Trophoblast cell (in vitro differentiated cells and primary cell): ENCODE results near the gene ZNF516.

ENCODE experiments used
- DNase-seq, 2 donors: peaks; one replicate each; pipeline ENCODE4 v3.0.0-alpha.2; 2016
- H2AFZ ChIP-seq: 2 replicates; pipeline ENCODE4 v1.6.1; 2013; ENCODE audit warnings: low read length, moderate library complexity, mild to moderate bottlenecking; ENCODE audit not compliant: insufficient read depth, poor library complexity
- H2AK5ac ChIP-seq: 2 replicates; pipeline ENCODE4 v1.6.1; 2013; ENCODE audit warnings: mild to moderate bottlenecking, low read length
- H2BK120ac ChIP-seq: 2 replicates; pipeline ENCODE4 v1.6.1; 2013; ENCODE audit warnings: low read length, mild to moderate bottlenecking, moderate library complexity; ENCODE audit not compliant: insufficient read depth, poor library complexity
- H2BK12ac ChIP-seq: 2 replicates; pipeline ENCODE4 v1.6.1; 2013; ENCODE audit warnings: mild to moderate bottlenecking, low read length, moderate library complexity
- H2BK5ac ChIP-seq: 2 replicates; pipeline ENCODE4 v1.6.1; 2013; ENCODE audit warnings: low read length, low read depth, moderate library complexity, mild to moderate bottlenecking; ENCODE audit not compliant: poor library complexity
- H3K14ac ChIP-seq: 2 replicates; pipeline ENCODE4 v1.6.1; 2013; ENCODE audit warnings: mild to moderate bottlenecking, low read length
- H3K18ac ChIP-seq: 2 replicates; pipeline ENCODE4 v1.6.1; 2013; ENCODE audit warnings: mild to moderate bottlenecking, low read length
- H3K23ac ChIP-seq: 2 replicates; pipeline ENCODE4 v1.6.1; 2013; ENCODE audit warnings: low read length
- H3K27ac ChIP-seq: 2 replicates; pipeline ENCODE4 v1.5.1; 2013; ENCODE audit warnings: low read depth, mild to moderate bottlenecking, inconsistent platforms, low read length, moderate library complexity
- H3K27me3 ChIP-seq: 2 replicates; pipeline ENCODE4 v1.6.1; 2013; ENCODE audit warnings: inconsistent platforms, mild to moderate bottlenecking, low read length, moderate library complexity; ENCODE audit not compliant: insufficient read depth
- H3K36me3 ChIP-seq, 2 experiments: 1 replicate in 1 of 2; 2 replicates in 1 of 2; pipeline ENCODE4 v1.6.1; 2013; ENCODE audit warnings: low read length in 2 of 2, mild to moderate bottlenecking in 2 of 2, moderate library complexity in 1 of 2; ENCODE audit not compliant: insufficient read depth in 2 of 2, control insufficient read depth in 1 of 2
- H3K4ac ChIP-seq: 2 replicates; pipeline ENCODE4 v1.6.1; 2013; ENCODE audit warnings: low read depth, mild to moderate bottlenecking, low read length, moderate library complexity
- H3K4me1 ChIP-seq, 2 experiments: 1 replicate in 1 of 2; 2 replicates in 1 of 2; pipeline ENCODE4 v1.6.1; 2013; ENCODE audit warnings: low read length in 2 of 2, mild to moderate bottlenecking in 2 of 2, moderate library complexity in 1 of 2; ENCODE audit not compliant: insufficient read depth in 2 of 2, control insufficient read depth in 1 of 2
- H3K4me2 ChIP-seq: 2 replicates; pipeline ENCODE4 v1.6.1; 2013; ENCODE audit warnings: inconsistent platforms, mild to moderate bottlenecking, low read length, moderate library complexity
- H3K4me3 ChIP-seq: 2 replicates; pipeline ENCODE4 v1.5.1; 2013; ENCODE audit warnings: mild to moderate bottlenecking, low read depth, low read length, inconsistent platforms
- H3K79me1 ChIP-seq: one replicate; pipeline ENCODE4 v1.6.1; 2013; ENCODE audit warnings: low read length
- H3K79me2 ChIP-seq: 2 replicates; pipeline ENCODE4 v1.6.1; 2013; ENCODE audit warnings: low read length, mild to moderate bottlenecking; ENCODE audit not compliant: control insufficient read depth, insufficient read depth, poor library complexity
- H3K9ac ChIP-seq: 2 replicates; pipeline ENCODE4 v1.6.1; 2013; ENCODE audit warnings: mild to moderate bottlenecking, low read length
- H3K9me3 ChIP-seq: 2 replicates; pipeline ENCODE4 v1.6.1; 2013; ENCODE audit warnings: low read depth, mild to moderate bottlenecking, control low read depth, inconsistent platforms, low read length; ENCODE audit not compliant: insufficient read depth
- H4K12ac ChIP-seq: 2 replicates; pipeline ENCODE4 v1.6.1; 2013; ENCODE audit warnings: low read depth, mild to moderate bottlenecking, low read length, moderate library complexity
- H4K8ac ChIP-seq: 2 replicates; pipeline ENCODE4 v1.6.1; 2013; ENCODE audit warnings: low read depth, mild to moderate bottlenecking, low read length, moderate library complexity
- H4K91ac ChIP-seq: one replicate; pipeline ENCODE4 v1.6.1; 2013; ENCODE audit warnings: low read depth, mild to moderate bottlenecking, low read length, moderate library complexity
- WGBS: extraction: QIAGEN DNeasy Blood & Tissue Kit; methylation state at CpG from one replicate; pipeline ENCODE4 v1.1.7; 2013; ENCODE audit warnings: missing lambda C conversion rate; ENCODE audit not compliant: insufficient read length, insufficient coverage; ENCODE audit errors: extremely low coverage; 5-methylcytosine and 5-hydroxymethylcytosine counted together

Gene ZNF516

DNA sequence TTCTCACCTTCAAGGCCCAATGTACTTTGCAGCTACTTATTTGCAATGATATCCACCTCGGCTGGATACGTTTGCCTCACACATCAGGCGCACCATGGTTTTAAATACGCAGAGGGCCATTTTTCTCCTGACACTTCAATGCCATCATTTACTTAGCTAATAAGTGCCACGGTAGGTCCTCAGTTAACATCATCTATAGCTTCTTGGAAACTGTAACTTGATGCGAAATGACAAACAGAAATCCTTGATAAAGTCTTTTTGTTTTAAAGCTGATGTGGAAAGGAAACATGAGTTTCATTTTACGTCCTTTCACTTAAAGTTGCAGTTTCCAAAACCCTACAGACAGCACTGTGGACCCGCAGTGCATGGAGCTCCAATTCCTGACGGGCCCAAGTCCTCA is 37.1 kb downstream of the ZNF516 start:
- Histone ChIP-seq H3K79me1 (no peaks in the 10 kb centered on the region), H4K91ac (no peak overlapping the region), H3K23ac (no peak overlapping the region), H2AK5ac (no peak overlapping the region), H3K9me3 (peaks cover 4% of the 10 kb centered on the region), H3K27me3 (no peaks in the 10 kb centered on the region), H2BK120ac (no peak overlapping the region), H3K27ac (no peak overlapping the region), H3K36me3 (peaks cover 8% of the 10 kb centered on the region in 2 experiments), H3K9ac (no peak overlapping the region), H4K12ac (no peak overlapping the region), H3K14ac (no peak overlapping the region), H3K4me2 (no peak overlapping the region), H3K4me1 (peaks cover 4% of the 10 kb centered on the region in 2 experiments), H3K4ac (no peak overlapping the region), H2BK5ac (no peak overlapping the region), H3K4me3 (no peak overlapping the region), H3K79me2 (no peaks in the 10 kb centered on the region), H3K18ac (no peak overlapping the region), H2AFZ (no peak overlapping the region), H4K8ac (no peak overlapping the region), H2BK12ac (no peak overlapping the region)
- no CpG with 5 or more reads among the region's 9 CpGs for WGBS
- DNase-seq, result no peak

- no peak for DNase-seq
- Histone ChIP-seq H3K9me3 (peaks cover 4% of the 10 kb centered on the region), H3K4ac (no peak overlapping the region), H3K4me1 (peaks cover 4% of the 10 kb centered on the region in 2 experiments), H3K27ac (no peak overlapping the region), H3K4me3 (no peak overlapping the region), H2BK5ac (no peak overlapping the region), H3K14ac (no peak overlapping the region), H3K79me2 (no peaks in the 10 kb centered on the region), H3K4me2 (no peak overlapping the region), H3K27me3 (no peaks in the 10 kb centered on the region), H3K36me3 (peaks cover 8% of the 10 kb centered on the region in 2 experiments), H4K91ac (no peak overlapping the region), H2BK120ac (no peak overlapping the region), H2AK5ac (no peak overlapping the region), H4K12ac (no peak overlapping the region), H3K79me1 (no peaks in the 10 kb centered on the region), H4K8ac (no peak overlapping the region), H2AFZ (no peak overlapping the region), H3K23ac (no peak overlapping the region), H3K9ac (no peak overlapping the region), H3K18ac (no peak overlapping the region), H2BK12ac (no peak overlapping the region)
- no CpG with 5 or more reads among the region's 9 CpGs for whole genome bisulfite sequencing
Observed at GRCh38 chr18:76457475-76457874, 37.6 kb downstream of the ZNF516 start.

- no peak overlapping the region for H3K23ac ChIP-seq
- no peak overlapping the region for H4K8ac ChIP-seq
- no peak overlapping the region for H2BK12ac ChIP-seq
- no peak for DNase-seq
- no peak overlapping the region for H3K14ac ChIP-seq
- H3K9ac ChIP-seq, result no peak overlapping the region
- no peak overlapping the region for H2AFZ ChIP-seq
- no peak overlapping the region for H2BK5ac ChIP-seq
- H3K4me2 ChIP-seq, result no peak overlapping the region
- peaks cover 4 to 5% of the 10 kb centered on the region in 2 experiments for H3K4me1 ChIP-seq
- H4K12ac ChIP-seq, result no peak overlapping the region
- H3K4ac ChIP-seq, result no peak overlapping the region
- H3K36me3 ChIP-seq, result peaks cover 8% of the 10 kb centered on the region in 2 experiments
- H3K9me3 ChIP-seq, result peaks cover 4% of the 10 kb centered on the region
- no peak overlapping the region for H2BK120ac ChIP-seq
- H3K79me2 ChIP-seq, result no peaks in the 10 kb centered on the region
- no peaks in the 10 kb centered on the region for H3K79me1 ChIP-seq
- no peak overlapping the region for H2AK5ac ChIP-seq
- no peak overlapping the region for H3K4me3 ChIP-seq
- H3K18ac ChIP-seq, result no peak overlapping the region
- no peak overlapping the region for H4K91ac ChIP-seq
- H3K27me3 ChIP-seq, result no peaks in the 10 kb centered on the region
- H3K27ac ChIP-seq, result no peak overlapping the region
- WGBS, result no CpG with 5 or more reads among the region's 4 CpGs
Observed at GRCh38 chr18:76456823-76457222, 38.2 kb downstream of the ZNF516 start.

DNA sequence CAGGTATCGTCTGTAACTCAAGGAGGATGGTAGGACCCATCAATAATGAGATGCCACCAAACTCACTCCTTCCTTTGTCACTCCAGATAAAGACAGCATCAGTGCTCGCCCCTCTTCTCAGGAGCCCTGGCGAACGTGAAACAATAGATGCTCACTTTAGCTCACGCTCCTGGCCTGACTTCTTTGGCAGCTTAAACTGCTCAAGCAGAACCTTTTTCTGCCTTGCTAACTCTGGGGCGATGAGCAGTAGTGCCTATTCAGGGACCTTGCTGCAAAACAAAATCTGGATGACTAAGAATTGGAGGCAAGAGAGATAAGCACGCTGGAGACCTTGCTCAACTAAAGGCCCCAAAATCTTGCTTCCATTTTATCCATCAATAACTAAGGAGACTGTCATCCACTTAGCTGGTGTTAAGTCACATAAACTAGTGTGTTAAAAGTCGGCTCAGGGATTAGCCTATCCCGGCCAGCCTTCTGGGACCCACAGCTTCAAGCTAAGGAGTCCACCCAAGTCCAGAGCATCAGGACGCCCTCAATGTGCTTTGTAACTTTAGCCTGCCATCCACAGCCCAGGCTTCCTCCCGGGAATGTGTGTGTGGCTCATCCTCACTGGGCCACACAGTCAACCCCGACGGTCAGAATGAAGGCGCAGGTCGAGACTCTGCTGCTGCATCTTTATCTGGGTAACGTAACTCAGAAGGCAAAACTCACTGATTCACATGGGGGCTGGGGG is 38.9 kb downstream of the ZNF516 start:
- Histone ChIP-seq H4K12ac (no peak overlapping the region), H2BK5ac (no peak overlapping the region), H2AK5ac (no peak overlapping the region), H3K79me1 (peaks cover 2% of the 10 kb centered on the region), H3K4me2 (no peak overlapping the region), H3K27me3 (no peaks in the 10 kb centered on the region), H3K9ac (no peak overlapping the region), H3K14ac (no peak overlapping the region), H2BK12ac (no peak overlapping the region), H3K23ac (no peak overlapping the region), H3K18ac (no peak overlapping the region), H3K36me3 (peaks cover 5% of the 10 kb centered on the region in 2 experiments), H3K27ac (no peak overlapping the region), H2AFZ (no peak overlapping the region), H4K8ac (no peak overlapping the region), H3K4me3 (no peak overlapping the region), H4K91ac (no peak overlapping the region), H3K79me2 (no peaks in the 10 kb centered on the region), H3K4ac (no peak overlapping the region), H3K9me3 (peaks cover 4% of the 10 kb centered on the region), H2BK120ac (no peak overlapping the region), H3K4me1 (peaks cover 8 to 10% of the 10 kb centered on the region in 2 experiments)
- no peak for DNase-seq
- no CpG with 5 or more reads among the region's 16 CpGs for WGBS
